Activated naive CD4-positive, alpha-beta T cell treated with Interleukin-2 at 50 U/mL for 16 hours (primary cell): ENCODE results near the gene MOV10L1.

Experiments used
- DNase-seq: peaks from one replicate; pipeline ENCODE4 v3.0.0-alpha.2; 2020

The MOV10L1 gene

DNA sequence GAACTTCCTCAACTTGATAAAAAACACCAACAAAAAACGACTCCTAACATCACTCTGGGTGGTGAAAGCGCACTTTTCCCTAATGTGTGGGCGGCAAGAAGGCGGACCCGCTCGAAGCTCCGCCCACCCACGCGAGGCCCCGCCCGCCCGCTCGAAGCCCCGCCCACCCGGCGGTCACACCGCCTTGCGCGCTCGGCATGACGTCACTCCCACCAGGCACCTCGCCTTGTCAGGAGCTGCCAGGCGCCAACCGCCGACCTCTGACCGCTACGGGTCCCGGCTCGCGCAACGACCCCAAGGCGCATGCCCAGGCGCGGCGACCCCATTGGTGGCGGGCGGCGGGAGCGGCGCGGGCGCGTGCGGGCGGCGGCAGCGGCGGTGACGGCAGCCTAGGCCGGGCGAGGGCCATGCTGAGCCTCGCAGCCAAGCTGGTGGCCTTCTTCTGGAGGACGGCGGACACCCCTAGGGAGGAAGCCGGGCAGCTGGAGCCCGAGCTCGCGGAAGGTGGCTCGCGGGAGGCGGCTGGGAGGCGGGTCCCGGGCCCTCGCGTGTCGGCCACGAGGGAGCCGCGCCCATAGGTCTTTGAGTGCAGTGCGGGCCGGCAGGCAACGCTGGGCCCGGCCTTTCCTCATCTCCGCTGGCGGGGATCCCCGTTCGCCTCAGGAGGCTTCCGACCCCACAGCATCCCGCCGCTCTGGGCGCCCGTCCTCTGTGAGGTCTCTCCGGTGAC lies at the start of gene MOV10L1:
Gene MOV10L1, plus strand, starts transcription at position 325 of the 730 bp plus-strand sequence. Its CDS starts 83 bp downstream, at position 408.
- peak; percentile 7 for DNase-seq

DNA sequence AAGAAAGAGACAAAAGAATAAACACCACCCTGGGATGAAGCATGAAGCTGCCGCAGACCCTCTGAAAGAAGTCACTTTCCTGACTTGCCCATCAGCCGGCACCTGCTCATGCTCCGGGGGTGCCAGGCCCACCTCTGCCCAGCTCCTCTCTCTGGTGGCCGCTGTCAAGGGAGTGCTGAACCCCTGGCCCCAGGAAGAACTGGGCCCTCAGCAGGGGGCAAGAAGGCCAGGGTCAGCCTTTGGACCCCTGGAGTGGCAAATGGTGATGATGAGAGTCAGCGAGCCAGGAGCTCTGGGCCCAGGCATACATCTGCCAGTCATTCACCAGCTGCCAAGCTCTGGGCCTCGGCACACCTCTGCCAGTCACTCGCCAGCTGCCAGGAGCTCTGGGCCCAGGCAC lies 49.1 kb upstream of the MOV10L1 start:
- no peak for DNase-seq

DNA sequence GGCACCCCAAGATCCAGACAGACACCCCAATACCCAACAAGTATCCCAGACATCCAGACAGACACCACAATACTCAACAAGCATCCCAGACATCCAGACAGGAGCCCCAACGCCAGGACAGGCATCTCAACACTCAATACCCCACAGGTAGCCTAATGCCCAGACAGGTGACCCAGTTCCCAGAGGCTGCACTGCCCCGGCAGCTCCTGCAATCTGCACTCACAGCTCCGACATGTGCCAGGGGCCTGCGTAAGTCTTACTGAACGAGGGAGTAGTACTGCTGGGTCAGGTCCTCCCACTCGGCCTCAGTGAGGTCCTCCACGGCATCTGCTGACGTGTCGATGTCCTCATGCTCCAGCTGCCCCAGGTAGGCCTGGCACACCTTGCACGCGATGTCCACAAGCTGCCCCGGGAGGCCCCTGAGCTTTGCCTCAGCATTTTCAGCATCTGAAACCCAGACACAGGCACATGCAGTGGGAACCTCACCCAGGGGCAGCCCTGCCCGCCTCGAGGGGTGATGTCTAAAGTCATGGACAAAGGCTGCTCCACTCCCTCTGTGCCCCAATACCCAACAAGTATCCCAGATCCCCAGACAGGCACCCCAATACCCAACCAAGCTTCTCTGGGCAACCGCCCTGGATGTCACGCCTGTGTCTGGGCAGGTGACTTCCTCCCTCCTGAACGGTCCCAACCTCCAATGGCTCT lies 48.3 kb upstream of the MOV10L1 start:
- no peak for DNase-seq

DNA sequence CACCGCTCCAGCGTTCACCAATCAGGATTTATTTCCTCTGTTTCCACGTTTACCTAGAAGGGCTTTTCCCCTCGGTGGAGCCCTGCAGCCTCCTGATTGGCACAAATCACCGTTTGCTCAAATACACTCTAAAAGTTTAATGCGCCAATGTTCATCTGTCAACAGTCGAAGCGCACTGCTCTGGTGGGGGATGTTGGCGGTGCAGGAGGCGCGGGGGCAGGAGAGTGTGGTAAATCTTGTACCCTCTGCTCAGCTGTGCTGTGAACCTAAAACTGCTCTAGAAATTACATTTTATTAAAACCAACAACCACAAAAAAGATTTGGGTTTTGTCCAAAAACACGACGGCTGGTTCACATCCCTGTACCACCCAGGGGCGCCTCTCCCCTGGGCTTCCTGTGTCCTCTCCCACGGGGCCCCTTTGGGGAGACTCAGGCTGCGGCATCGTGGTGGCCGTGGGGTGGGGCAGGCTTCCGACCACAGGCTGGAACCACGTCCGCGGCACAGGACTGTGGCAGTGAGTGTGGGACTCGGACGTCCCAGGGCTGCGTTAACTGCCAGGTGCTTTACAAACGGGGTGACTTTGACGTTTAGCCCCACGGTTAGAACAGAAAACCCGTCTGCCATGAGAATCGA lies 45.2 kb upstream of the MOV10L1 start:
- DNase-seq = no peak

DNA sequence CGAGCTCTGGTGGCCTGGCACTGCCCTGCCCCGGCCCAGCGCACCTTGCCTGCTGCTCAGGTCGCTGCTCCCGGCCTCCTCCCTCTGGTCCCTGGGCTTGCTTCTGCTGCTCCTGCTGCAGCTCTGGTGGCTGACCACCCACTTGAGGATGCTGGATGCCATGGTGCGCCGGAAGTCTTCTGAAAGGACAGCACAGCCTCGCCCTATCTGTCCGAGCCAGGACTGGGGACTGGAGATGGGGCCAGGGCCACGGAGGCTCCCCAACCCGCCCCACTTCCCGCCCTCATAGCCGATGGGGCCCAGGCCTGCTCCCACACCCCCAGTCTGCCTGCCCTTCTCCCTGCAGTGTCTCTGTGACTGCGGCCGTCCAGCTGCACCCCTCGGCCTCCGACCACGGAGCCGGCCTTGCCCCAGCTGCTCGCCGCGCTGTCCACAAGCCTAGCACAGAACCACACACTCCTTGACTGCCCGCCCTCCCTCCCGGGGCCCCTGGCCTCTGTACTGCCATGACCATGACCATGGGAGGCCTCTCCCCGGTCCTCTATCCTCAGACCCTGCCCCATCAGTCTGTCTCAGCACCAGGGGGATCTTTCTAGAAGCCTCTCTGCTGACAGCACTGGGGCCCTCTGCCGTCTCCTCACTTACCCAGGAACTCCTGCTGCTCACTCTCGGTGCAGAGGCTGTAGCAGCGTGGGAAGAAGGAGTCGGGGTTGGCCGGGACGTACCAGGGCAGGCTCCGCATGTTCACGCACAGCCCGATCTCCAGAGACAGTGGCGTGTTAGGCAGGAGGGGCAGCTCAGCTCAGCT lies 44.4 kb upstream of the MOV10L1 start:
- no peak for DNase-seq

DNA sequence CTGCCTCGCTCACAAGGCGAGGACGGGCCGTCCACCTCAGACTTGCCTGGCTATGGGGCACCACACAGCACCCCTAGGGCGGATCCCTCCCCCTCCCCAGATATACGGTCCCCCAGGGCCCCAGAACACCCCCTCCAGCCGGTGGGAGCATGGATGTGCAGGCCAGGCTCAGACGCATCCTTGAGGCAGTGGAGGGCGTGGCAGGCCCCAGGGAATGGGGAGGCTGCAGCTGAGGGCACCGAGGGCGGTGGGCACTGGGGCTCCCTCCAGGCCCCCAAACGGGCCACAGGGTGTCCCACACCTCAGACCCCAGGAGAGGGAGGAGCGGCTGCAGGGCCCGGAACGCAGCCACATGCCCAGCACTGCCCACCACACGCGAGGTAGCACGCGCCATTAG lies 43.8 kb upstream of the MOV10L1 start:
- DNase-seq = no peak

DNA sequence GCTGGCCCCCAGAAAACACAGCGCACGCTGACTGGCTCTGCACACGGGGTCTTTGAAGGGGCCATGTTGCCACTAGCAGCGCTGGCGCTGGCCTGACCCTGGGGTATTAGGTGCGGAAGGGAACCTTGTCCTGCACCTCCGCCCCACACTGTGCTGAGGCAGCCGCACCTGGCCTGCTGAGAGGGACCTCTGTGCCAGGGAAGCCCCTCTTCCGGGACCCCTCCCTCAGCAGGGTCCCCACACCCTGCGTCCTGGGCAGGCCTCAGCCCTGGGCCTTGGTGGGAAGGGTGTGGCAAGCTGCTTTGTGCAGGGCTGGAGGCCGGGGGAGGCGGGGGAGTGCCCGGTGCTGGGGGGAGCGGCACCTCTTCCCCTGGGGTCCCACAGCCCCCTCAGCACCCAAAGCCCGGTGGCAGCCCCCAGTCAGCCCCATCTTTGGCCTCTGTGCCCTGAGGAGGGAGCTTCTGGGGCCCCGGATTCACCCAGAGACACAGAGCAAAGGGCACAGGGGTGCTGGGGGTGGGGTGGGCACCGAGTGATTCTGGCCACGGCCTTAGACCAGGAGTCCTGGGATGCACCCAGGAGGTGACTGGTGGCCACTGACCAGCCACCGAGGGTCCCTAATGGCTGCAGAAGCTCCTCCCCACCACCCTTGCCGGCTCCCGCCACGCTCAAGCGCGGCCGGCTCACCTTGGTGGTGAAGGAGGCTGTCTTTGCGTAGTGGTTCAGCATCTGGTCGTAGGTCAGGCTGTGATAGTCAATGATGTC lies 43.1 kb upstream of the MOV10L1 start:
- DNase-seq = no peak

DNA sequence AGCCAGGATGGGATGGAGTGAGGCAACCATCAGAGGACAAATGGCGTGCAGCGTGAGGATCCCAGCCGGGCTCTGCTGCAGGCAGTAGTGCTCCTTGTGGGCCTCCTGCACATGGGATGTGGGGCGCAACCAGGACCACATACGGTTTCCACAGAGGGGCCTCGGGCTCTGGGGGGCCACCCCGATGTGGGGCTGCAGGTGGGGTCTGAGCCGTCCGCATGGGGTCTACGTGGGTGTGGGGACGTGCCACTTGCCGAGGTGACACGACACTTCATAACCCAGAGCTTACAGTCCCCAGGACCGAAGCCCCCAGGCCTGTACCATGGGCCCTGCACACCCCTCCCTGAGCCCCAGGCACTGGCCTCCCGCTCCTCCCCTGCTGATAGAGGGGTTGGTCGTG lies 42.5 kb upstream of the MOV10L1 start:
- no peak for DNase-seq

DNA sequence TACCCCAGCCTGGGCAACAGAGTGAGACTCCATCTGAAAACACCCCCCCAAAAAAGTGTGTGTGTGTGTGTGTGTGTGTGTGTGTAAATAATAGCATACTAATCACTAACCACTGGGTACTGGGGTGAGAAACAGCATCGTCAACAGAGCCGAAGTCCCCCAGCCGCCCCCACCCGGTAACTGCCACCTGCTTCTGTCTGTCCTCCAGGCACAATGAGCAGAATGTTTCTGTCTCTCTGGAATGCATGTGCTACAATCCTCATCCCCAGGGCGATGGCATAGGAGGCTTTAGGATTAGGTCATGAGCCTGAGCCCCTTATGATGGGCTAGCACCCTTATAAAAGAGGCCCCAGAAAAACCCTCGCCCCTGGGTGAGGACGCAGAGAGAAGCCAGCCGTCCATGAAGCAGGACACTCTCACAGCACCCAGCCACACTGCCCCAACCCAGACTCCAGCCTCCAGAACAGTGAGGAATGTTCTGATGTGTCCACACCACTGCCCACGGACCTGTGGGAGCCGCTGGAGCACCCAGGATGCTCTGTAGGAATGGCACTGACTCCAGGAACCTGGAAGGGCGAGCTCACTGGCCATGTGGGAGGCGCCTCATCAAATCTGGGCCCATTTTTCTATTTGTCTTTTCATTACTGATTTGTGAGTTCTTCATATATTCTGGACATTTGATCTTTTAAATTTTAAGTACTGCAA lies 41.6 kb upstream of the MOV10L1 start:
- no peak for DNase-seq

DNA sequence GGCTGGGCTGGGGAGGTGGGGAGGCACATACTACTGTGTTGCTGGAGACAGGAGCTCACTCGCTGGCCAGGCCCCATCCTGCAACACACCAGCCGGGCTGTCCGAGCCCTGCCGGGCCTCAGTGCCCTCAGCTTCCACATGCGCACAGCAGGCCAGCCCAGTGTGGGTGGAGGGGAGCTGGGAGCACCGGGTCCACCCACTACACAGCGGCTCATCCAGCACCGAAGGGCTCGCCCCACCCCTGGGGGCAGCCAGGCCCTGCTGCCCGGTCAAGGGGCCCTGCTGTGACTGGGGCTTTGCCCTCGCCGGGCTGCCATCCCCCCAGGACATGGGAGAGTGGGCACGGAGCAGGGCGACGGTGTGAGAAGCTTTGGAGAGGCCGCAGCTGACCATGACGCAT lies 41.0 kb upstream of the MOV10L1 start:
- DNase-seq = no peak

DNA sequence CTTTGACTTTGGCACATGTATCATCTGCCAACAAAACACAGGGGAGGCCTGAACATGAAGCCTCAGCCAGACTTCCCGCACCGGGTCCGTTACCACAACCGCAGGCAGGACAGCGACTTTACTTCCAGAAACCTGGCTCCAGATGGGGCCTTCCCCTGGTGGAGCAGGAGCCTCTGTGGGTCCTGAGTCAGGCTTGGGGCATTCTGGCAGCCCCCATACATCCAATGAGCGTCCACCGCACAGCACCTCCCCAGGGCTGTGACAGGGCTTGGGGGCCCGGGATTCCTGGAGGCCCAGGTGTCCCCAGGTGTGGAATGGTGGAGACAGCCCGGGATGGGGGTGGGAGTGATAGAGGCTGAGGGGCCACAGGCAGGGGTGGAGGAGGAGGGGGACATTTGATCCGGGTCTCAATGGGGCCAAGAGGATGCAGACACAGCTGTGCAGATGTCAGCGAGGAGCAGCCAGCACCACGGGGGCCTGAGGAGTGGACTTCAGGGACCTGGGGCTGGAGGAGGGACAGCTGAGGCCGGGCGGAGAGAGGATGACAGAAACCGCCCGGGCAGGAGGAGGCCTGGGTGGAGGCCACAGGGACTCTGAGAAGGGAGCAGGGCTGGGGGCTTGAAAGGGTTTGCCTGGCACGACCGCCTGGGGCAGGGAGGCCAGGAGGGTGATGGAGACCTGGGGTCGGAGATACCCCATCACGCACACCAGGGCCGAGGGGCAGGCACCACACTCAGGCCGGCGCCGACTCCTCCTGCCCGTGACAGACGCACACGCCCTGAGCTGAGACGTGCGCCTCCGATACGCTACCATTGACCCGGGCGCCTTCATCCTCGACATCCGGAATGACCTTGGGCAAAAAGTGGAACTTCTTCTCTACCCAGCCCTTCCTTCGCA lies 40.3 kb upstream of the MOV10L1 start:
- no peak for DNase-seq

DNA sequence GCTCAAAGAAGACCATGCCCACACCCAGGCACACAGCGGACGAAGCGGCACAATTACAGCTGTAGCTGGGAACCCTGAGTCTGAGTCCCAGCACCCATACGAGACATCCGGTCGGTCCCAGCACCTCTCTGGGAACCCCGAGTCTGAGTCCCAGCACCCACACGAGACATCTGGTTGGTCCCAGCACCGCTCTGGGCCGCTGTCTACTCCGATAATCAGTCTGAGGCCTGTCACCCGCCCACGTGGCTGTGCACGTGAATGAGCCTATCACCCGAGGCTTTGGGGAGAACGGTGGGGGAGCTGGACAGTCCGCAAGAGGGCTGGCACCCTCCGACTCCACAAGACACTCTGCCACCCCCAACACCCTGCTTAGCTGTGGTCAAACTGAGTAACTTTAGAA lies 37.9 kb upstream of the MOV10L1 start:
- DNase-seq = no peak

DNA sequence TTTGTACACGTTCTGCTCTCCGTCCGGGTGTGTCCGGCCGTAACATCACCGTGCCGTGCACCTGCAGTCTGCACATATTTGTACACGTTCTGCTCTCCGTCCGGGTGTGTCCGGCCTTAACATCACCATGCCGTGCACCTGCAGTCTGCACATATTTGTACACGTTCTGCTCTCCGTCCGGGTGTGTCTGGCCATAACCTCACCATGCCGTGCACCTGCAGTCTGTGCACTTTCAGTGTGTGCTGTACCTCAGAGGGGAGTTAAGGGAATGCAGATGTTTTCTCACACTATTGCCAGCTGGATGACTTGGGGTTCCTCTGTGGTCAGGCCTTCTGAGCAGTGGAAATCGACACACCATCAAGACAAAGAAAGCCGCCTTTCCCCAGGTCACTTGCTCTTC lies 35.9 kb upstream of the MOV10L1 start:
- no peak for DNase-seq

DNA sequence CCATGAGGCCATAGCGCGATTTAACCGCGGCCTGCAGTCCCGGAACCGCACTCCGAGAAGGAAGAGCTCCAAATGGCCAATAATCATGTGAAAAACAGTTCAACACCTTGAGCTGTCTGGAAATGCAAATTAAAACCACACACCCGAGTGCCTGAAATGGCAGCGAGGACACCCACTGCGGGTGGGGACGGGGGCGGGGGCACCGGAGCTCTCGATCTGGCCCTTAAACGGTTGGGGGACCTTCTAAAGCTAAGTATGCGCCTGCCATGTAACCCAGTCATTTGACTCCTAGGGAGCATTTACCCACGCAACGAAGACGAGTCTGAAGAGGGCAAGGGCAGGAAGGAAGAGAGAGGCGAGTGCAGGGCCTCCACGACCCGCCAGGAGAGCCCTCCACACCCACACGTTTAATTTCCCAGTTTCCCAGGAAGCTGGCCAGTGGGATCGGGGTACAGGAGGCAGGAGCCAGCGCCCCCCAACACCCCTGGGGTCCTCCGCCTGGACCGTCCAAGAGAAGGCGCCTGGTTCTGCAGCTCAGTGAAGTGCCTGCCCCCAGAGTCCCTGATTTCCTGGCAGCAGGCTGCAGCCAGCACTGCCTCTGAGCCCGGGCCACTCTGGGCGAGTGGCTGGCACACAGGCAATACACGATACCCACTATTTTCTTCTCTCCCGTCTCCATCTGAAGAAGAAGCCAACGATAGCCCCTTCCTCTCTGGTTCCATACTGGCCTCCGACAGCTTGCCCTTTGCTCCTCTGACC lies 33.4 kb upstream of the MOV10L1 start:
- DNase-seq = no peak

DNA sequence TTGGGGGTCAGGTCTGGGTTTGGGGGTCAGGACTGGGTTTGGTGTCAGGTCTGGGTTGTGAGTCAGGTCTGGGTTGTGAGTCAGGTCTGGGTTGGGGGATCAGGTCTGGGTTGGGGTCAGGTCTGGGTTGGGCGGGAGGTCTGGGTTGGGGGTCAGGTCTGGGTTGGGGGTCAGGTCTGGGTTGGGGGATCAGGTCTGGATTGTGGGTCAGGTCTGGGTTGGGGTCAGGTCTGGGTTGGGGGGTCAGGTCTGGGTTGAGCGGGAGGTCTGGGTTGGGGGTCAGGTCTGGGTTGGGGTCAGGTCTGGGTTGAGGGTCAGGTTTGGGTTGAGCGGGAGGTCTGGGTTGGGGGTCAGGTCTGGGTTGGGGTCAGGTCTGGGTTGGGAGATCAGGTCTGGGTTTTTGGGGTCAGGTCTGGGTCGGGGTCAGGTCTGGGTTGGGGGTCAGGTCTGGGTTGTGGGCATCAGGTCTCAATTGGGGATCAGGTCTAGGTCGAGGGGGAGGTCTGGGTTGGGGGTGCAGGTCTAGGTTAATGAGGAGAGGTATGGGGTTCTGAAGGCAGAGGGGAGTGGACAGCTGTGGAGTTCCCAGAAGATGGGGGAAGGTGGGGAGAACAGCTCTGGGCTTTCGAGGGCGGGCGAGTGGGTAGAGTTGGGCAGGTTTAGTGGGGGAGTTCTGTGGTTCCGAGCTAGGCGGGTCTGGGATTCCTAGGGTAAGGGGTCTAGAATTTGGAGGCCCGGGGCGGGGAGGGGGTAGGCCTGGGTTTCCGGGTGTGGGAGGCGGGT lies 32.3 kb upstream of the MOV10L1 start:
- DNase-seq = no peak

DNA sequence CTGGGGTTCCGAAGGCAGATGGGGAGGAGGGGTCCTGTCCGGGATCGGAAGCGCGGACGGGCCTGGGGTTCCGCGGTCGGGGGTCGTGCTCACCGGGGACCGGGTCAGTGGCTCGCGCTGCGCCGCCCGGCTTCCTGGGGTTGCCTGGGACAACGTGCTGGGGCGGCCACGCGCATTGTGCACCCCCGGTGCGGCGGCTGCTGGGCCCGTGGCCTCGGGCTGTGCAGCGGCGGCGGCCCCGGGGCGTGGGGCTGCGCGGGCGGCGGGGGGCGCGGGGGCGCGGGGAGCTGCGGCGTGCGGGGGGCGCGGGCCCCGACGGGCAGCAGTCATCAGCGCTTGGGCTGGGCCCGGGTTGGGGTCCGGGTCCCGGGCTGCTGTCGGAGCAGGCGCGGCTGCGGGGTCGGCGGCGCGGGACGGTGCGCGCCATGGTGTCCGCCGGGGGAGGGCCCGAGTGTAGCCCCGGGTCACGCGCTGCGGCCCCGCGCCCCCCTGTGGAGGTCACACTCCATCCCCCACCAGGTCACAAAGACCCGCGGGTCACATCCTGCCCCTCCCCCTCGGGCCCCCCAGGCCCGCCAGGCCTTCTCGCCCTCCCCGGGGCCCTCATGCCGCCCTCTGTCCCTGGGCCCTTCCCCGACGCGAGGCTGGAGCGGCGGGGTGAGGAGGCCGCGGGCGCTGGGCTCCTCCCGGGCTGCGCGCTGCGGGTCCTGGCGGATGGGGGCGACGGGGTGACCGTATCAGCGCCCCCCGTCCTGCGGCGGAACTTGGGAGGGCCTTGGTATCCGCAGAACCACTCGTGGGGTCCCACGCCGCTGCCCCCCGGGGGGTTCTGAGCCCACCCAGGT lies 31.5 kb upstream of the MOV10L1 start, which contains the start of gene TTLL8:
Gene TTLL8, minus strand, starts transcription at position 238 of the 845 bp plus-strand sequence.
- DNase-seq = no peak

DNA sequence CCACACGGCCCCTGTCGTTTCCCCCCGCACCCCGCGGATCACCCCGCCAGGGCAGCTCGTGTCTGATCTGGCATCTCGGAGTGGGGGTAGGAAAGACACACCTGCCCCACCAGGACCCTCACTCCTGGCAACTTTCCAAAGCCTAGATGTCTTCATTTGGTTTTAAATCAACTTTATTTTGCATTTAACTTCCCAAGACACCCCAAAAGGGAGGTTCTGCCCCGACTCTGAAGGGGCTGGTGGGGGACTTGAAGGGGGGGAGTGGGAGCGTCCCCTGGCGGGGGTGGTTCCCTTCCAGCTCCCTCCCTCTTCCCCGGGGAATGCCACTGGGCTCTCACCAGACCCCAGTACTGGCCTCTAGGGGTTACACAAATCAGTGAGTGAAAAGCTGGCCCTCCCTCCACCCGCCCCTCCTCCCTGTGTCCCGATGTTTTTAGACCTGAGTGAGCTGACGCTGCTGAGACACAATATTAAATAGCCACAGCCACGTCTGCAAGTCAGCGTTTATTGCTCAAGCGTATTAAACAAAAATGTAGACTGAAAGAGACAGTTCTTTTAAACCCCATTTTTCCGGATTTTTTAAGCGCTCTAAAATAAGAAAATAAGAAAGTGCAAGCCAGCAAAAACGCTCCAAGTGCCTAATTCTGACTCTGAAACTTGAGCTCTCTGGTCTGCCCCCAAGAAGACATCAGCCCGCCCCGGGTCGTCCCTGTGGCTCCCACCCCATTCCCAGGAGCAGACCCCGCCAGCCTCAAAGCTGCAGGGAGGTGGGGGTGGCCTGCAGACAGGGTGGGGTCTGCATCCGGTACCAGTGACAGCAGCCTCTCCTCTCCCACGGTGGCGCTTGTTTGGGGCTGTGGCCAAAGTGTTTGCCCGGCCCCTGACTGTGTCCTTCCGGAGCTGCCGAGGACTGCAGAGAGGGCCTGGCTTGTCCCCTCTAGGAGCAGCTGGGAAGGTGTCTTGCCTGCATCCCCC lies 30.6 kb upstream of the MOV10L1 start:
- no peak for DNase-seq
